B cell (primary cell): ENCODE measurements around the gene EFCAB12. TPM values are rescaled to one million over a fixed set of nuclear protein-coding genes. Genes with fewer than 3 reads are reported as not detected.

Source experiments
- ATAC-seq: fragments of 200-7000 bp; cut with Tn5 transposase; one replicate; pipeline ENCODE4 v1.10.0; 2021; ENCODE audit warnings: low read depth, mild to moderate bottlenecking, moderate number of reproducible peaks, moderate library complexity
- CTCF ChIA-PET: fragments of 350-600 bp; sonication (Branson Sonifier 250); formaldehyde crosslinking; loops from one replicate; lab custom pipeline; 2021; ENCODE audit warnings: antibody characterized with exemption, inconsistent platforms; lab: Charles Lee
- POLR2A ChIA-PET: fragments of 350-600 bp; sonication (Branson Sonifier 250); formaldehyde crosslinking; loops from one replicate; lab custom pipeline; 2021; ENCODE audit warnings: antibody characterized with exemption; lab: Charles Lee
- DNase-seq: peaks from one replicate; pipeline ENCODE4 v3.0.0; 2013
- H2AFZ ChIP-seq: 2 replicates; pipeline ENCODE4 v1.6.1; 2012; ENCODE audit warnings: mild to moderate bottlenecking, low read depth, low read length; ENCODE audit not compliant: insufficient read depth, poor library complexity, severe bottlenecking
- H3K27ac ChIP-seq, 2 donors: 1 replicate in 1 of 2; 2 replicates in 1 of 2; pipeline ENCODE4 v1.5.1; 2012 to 2013; ENCODE audit warnings: low read length in 2 of 2, mild to moderate bottlenecking in 2 of 2, moderate library complexity in 1 of 2
- H3K27me3 ChIP-seq, 4 experiments: fragments of 200-600 bp in 1 of 4; sonication (generic) in 1 of 4; replicated peaks in 1 of 4; 1 replicate in 2 of 4; 2 replicates in 2 of 4; pipeline versions ENCODE4 v1.6.1 to v1.7.0; 2013 to 2016; ENCODE audit warnings: low read length in 3 of 4, mild to moderate bottlenecking in 2 of 4, mixed read lengths in 1 of 4, moderate library complexity in 1 of 4; ENCODE audit not compliant: insufficient read depth in 4 of 4, control insufficient read depth in 3 of 4; ENCODE audit errors: control extremely low read depth in 1 of 4
- H3K36me3 ChIP-seq, 2 experiments: replicated peaks in 1 of 2; 1 replicate in 1 of 2; 2 replicates in 1 of 2; pipeline versions ENCODE4 v1.6.1 to v1.7.1; 2013; ENCODE audit warnings: low read length in 1 of 2; ENCODE audit not compliant: insufficient read depth in 2 of 2, control insufficient read depth in 1 of 2; ENCODE audit errors: control extremely low read depth in 1 of 2, extremely low read depth in 1 of 2
- H3K4me1 ChIP-seq, 2 donors: fragments of 200-600 bp in 1 of 2; sonication (generic) in 1 of 2; 1 replicate in 1 of 2; 2 replicates in 1 of 2; pipeline versions ENCODE4 v1.5.1 to v1.6.1; 2013 to 2017; ENCODE audit warnings: low read length in 2 of 2; ENCODE audit not compliant: control insufficient read depth in 2 of 2, insufficient read depth in 2 of 2
- H3K4me2 ChIP-seq: replicated peaks from 2 replicates; pipeline ENCODE3; 2012; ENCODE audit warnings: mild to moderate bottlenecking, low read depth, low read length; ENCODE audit not compliant: poor library complexity, severe bottlenecking
- H3K4me3 ChIP-seq, 5 experiments: fragments of 200-600 bp in 1 of 5; sonication (generic) in 1 of 5; 1 replicate in 3 of 5; 2 replicates in 2 of 5; pipeline versions ENCODE4 v1.5.1 to v1.7.0; 2011 to 2016; ENCODE audit warnings: low read length in 4 of 5, mild to moderate bottlenecking in 4 of 5, low read depth in 2 of 5, control low read depth in 1 of 5, moderate library complexity in 1 of 5; ENCODE audit not compliant: insufficient read depth in 1 of 5; ENCODE audit errors: control extremely low read depth in 1 of 5, extremely low read depth in 1 of 5
- H3K79me2 ChIP-seq: fragments of 200-600 bp; sonication (generic); one replicate; pipeline ENCODE4 v1.6.0; 2016; ENCODE audit warnings: low read length; ENCODE audit not compliant: control insufficient read depth, insufficient read depth
- H3K9ac ChIP-seq: fragments of 200-600 bp; sonication (generic); 2 replicates; pipeline ENCODE4 v1.6.1; 2017; ENCODE audit warnings: mild to moderate bottlenecking, low read length, moderate library complexity
- H3K9me3 ChIP-seq, 3 donors: one replicate each; pipeline versions ENCODE4 v1.6.1 to v1.7.1; 2013; ENCODE audit warnings: low read length in 2 of 3; ENCODE audit not compliant: control insufficient read depth in 2 of 3, insufficient read depth in 1 of 3; ENCODE audit errors: control extremely low read depth in 1 of 3
- H4K20me1 ChIP-seq: 2 replicates; pipeline ENCODE4 v1.6.0; 2012; ENCODE audit warnings: mild to moderate bottlenecking, low read length; ENCODE audit not compliant: insufficient read depth, control insufficient read depth, poor library complexity, severe bottlenecking
- H3K27ac Mint-ChIP-seq: one replicate; pipeline ENCODE4 v1.8.0; 2021; ENCODE audit warnings: mixed read lengths
- H3K27me3 Mint-ChIP-seq: one replicate; pipeline ENCODE4 v1.8.0; 2021; ENCODE audit warnings: mixed read lengths
- H3K4me1 Mint-ChIP-seq: one replicate; pipeline ENCODE4 v1.8.0; 2021; ENCODE audit warnings: mixed read lengths
- H3K4me3 Mint-ChIP-seq: one replicate; pipeline ENCODE4 v1.8.0; 2021; ENCODE audit warnings: mixed read lengths
- H3K9me3 Mint-ChIP-seq: one replicate; pipeline ENCODE4 v1.8.0; 2022; ENCODE audit warnings: mixed read lengths; ENCODE audit not compliant: insufficient read depth
- CTCF ChIP-seq: fragments of 200-600 bp; IDR thresholded peaks from one replicate; pipeline ENCODE4 v1.8.0; 2022; ENCODE audit warnings: antibody characterized with exemption, mild to moderate bottlenecking
- EZH2 ChIP-seq: IDR thresholded peaks from 2 replicates; pipeline ENCODE4 v1.6.1; 2012; ENCODE audit warnings: borderline replicate concordance, low read depth, mild to moderate bottlenecking, moderate library complexity, low read length; ENCODE audit not compliant: insufficient read depth, poor library complexity, severe bottlenecking
- WGBS: methylation state at CpG from one replicate; pipeline ENCODE4 v1.1.5; 2013; ENCODE audit warnings: missing lambda C conversion rate; ENCODE audit not compliant: insufficient coverage; 5-methylcytosine and 5-hydroxymethylcytosine counted together
- intact Hi-C: fragments of 100-400 bp; cut with micrococcal nuclease; formaldehyde crosslinking; loops from one replicate; pipeline ENCODE4 v1.10.0; 2022
- polyA plus RNA-seq: library from polyadenylated mRNA; depleted of rRNA; stranded (reverse); fragments of >200 nt; gene quantifications from 2 replicates; pipeline ENCODE4 v1.2.3, GENCODE V29; 2012
- total RNA-seq, 2 donors: library from RNA; stranded (reverse); fragments of 120-200 nt in 1 of 2; gene quantifications; 1 replicate in 1 of 2; 2 replicates in 1 of 2; pipeline versions ENCODE4 v1.2.3 to v1.2.4, GENCODE V29; 2013 to 2022

EFCAB12 gene
- total and polyA plus RNA-seq, 2 donors (not counting 1 experiment from before 2014, with no cell fraction given): 3.5 to 6.5 TPM

- Mint-ChIP-seq H3K27ac (peak overlapping the region; percentile 80), H3K27me3 (no peaks in the 10 kb centered on the region), H3K9me3 (no peaks in the 10 kb centered on the region), H3K4me3 (peak overlapping the region; percentile 69), H3K4me1 (peaks cover 72% of the 10 kb centered on the region)
- intact Hi-C loops: no loop called here
- Histone ChIP-seq H3K79me2 (peaks cover 73% of the 10 kb centered on the region), H3K9me3 (no peaks in the 10 kb centered on the region), H3K4me3 (peak overlapping the region in 2 of 5 experiments; percentile 22 to 66), H3K4me1 (peaks cover 64 to 67% of the 10 kb centered on the region in 2 donors), H3K27me3 (no peaks in the 10 kb centered on the region), H3K27ac (peak overlapping the region; percentile 7 to 88), H3K36me3 (peaks cover 25 to 71% of the 10 kb centered on the region in 2 experiments), H3K9ac (peak overlapping the region; percentile 53), H4K20me1 (no peaks in the 10 kb centered on the region), H2AFZ (no peak overlapping the region), H3K4me2 (peak overlapping the region; percentile 84)
- ChIA-PET CTCF (interaction anchor here (3.5 kb wide), 1 partner anchor 51 kb away, joined by 14 read pairs; no protein-coding TSS in a partner anchor), POLR2A (no interaction called here)
- WGBS: no CpG with 5 or more reads among the region's 1 CpG
- TF ChIP-seq CTCF: no peak
- TF ChIP-seq EZH2: no peak
- ATAC-seq (no peak), DNase-seq (no peak)
Observed at GRCh38 chr3:129434140-129434539, 5.7 kb upstream of the EFCAB12 start.

- TF ChIP-seq CTCF: no peak
- no peak for TF ChIP-seq EZH2
Observed at GRCh38 chr3:129433565-129433964, 5.1 kb upstream of the EFCAB12 start.

More at GRCh38 chr3:129433565-129433964, 5.1 kb upstream of the EFCAB12 start:
- H3K27me3 Mint-ChIP-seq: no peaks in the 10 kb centered on the region
- H3K27me3 ChIP-seq: no peaks in the 10 kb centered on the region
- DNase-seq (no peak), ATAC-seq (no peak)
- H3K4me2 ChIP-seq: peak overlapping the region; percentile 84
- ChIA-PET POLR2A (no interaction called here), CTCF (interaction anchor here (3.5 kb wide), 1 partner anchor 50 kb away, joined by 14 read pairs; no protein-coding TSS in a partner anchor)
- peaks cover 67% of the 10 kb centered on the region for H3K79me2 ChIP-seq
- intact Hi-C loops: no loop called here
- no peak overlapping the region for H2AFZ ChIP-seq
- no peaks in the 10 kb centered on the region for H3K9me3 ChIP-seq
- no peak overlapping the region for H3K4me3 ChIP-seq
- no peaks in the 10 kb centered on the region for H3K9me3 Mint-ChIP-seq
- 100% methylated on average over 4 of the region's 5 CpGs for WGBS
- H3K4me1 ChIP-seq: peaks cover 68 to 71% of the 10 kb centered on the region in 2 donors
- H3K27ac Mint-ChIP-seq: peak overlapping the region; percentile 80
- peak overlapping the region; percentile 53 for H3K9ac ChIP-seq
- peak overlapping the region; percentile 69 for H3K4me3 Mint-ChIP-seq
- H3K36me3 ChIP-seq: peaks cover 25 to 71% of the 10 kb centered on the region in 2 experiments
- H3K4me1 Mint-ChIP-seq: peaks cover 76% of the 10 kb centered on the region
- H3K27ac ChIP-seq: peak overlapping the region; percentile 9 to 88
- no peaks in the 10 kb centered on the region for H4K20me1 ChIP-seq
